Activated naive CD8-positive, alpha-beta T cell treated with anti-CD3 and anti-CD28 coated beads, Interleukin-2, amount 50 U/mL, for 24 hours (primary cell): ENCODE results near the gene COX8C.

Source experiments
- ATAC-seq: fragments of 150-1000 bp; cut with Tn5 transposase; one replicate; pipeline ENCODE4 v1.10.0; 2021
- DNase-seq: peaks from one replicate; pipeline ENCODE4 v3.0.0; 2021
- H3K27ac Mint-ChIP-seq: one replicate; pipeline ENCODE4 v1.8.0; 2021; ENCODE audit warnings: mild to moderate bottlenecking, mixed read lengths
- H3K27me3 Mint-ChIP-seq: one replicate; pipeline ENCODE4 v1.8.0; 2021; ENCODE audit warnings: mixed read lengths
- H3K36me3 Mint-ChIP-seq: one replicate; pipeline ENCODE4 v1.8.0; 2021; ENCODE audit warnings: low read depth, mixed read lengths
- H3K4me1 Mint-ChIP-seq: one replicate; pipeline ENCODE4 v1.8.0; 2021; ENCODE audit warnings: mixed read lengths
- H3K4me3 Mint-ChIP-seq: one replicate; pipeline ENCODE4 v1.8.0; 2021; ENCODE audit warnings: mild to moderate bottlenecking, moderate library complexity, mixed read lengths
- H3K9me3 Mint-ChIP-seq: one replicate; pipeline ENCODE4 v1.8.0; 2021; ENCODE audit warnings: mixed read lengths

The COX8C gene

DNA sequence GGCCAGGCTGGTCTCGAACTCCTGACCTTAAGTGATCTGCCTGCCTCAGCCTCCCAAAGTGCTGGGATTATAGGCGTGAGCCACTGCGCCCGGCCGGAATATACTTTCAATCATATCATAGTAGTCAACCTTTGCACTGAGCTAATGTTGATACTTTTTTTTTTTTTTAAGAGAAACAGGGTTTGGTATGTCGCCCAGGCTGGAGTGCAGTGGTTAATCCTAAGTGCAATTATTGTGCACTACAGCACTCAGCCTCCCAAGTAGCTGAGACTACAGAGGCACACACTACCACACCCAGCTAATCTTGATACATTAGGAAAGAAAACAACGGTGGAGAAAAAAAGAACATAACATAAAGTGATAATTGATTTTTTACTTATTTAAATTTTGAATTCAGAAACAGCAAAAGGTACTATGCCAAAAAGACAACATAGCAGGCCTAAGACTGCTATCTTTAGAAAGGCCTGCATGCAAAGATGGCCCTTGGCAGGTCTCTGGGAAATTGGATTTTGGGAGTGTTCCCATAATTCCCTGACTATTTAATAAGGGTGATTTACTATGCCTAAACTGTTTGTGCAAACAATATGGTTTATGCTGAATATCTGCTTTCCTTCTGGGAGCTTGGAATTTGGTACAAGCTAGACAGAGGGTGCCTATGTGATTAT, 29.6 kb upstream of the COX8C start:
- Mint-ChIP-seq H3K27ac (no peak overlapping the region), H3K9me3 (peaks cover 3% of the 10 kb centered on the region), H3K4me3 (no peak overlapping the region), H3K4me1 (peaks cover 27% of the 10 kb centered on the region), H3K27me3 (no peaks in the 10 kb centered on the region), H3K36me3 (peaks cover 7% of the 10 kb centered on the region)
- no peak for ATAC-seq
- DNase-seq, result no peak

DNA sequence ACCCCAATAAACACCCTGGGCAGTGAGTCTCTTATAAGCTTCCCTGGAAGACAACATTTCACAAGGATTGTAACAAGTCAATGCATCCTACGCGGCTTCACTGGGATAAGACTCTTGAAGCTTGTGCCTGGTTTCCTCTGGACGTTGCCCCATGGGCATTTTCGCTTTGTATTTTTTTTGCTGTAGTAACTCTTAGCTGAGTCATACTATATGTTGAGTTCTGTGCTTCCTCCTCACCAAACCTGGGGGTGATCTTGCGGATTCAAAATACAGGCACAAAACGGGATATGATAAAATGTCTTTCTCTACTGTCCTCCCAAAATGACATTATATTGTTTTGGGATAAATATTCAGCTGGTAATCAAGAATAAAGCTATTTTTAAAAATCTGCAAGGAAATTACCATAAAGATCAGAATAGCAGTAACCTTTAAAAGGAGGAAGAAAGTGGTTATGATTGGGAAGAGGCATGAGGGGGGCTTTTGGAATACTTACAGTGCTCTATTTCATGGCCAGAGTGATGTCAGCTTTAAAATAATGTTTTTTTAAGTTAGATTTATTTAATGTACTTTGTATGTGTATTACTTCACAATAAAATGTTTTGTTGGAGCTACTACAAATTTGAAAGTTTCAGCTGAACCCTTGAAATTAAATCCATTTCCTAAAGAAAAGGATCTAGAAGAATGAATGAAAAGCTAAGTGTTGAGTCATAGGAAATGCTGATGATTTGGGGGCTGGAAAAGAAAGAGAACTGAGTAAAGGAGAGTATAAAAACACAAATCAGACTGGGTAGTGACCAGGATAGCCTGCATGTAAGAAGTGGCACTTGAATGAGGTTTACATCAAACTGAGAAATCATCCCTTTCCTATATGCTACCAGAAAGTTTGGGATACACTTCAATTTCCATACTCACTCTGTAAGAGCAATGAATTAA, 28.8 kb upstream of the COX8C start:
- ATAC-seq, result no peak
- H3K9me3 Mint-ChIP-seq, result peaks cover 3% of the 10 kb centered on the region
- H3K4me1 Mint-ChIP-seq, result peaks cover 27% of the 10 kb centered on the region
- H3K27me3 Mint-ChIP-seq, result no peaks in the 10 kb centered on the region
- peaks cover 7% of the 10 kb centered on the region for H3K36me3 Mint-ChIP-seq
- H3K4me3 Mint-ChIP-seq, result no peak overlapping the region
- no peak for DNase-seq
- H3K27ac Mint-ChIP-seq, result no peak overlapping the region

DNA sequence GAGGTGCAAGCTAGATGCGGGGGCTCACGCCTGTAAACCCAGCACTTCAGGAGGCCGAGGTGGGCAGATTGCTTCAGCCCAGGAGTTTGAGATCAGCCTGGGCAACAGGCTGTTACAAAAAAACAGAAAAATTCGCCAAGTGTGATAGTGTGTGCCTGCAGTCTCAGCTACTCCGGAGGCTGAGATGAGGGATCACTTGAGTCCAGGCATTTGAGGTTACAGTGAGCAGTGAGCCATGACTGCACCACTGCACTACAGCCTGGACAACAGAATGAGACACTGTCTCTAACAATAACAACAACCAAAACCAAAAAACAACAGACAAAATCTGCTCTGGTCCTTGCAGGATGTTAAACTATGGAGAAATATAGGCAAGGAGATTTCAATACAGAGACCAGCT, 28.1 kb upstream of the COX8C start:
- Mint-ChIP-seq H3K4me1 (peaks cover 29% of the 10 kb centered on the region), H3K9me3 (peaks cover 3% of the 10 kb centered on the region), H3K4me3 (no peak overlapping the region), H3K36me3 (peaks cover 10% of the 10 kb centered on the region), H3K27me3 (no peaks in the 10 kb centered on the region), H3K27ac (no peak overlapping the region)
- ATAC-seq (no peak), DNase-seq (no peak)

DNA sequence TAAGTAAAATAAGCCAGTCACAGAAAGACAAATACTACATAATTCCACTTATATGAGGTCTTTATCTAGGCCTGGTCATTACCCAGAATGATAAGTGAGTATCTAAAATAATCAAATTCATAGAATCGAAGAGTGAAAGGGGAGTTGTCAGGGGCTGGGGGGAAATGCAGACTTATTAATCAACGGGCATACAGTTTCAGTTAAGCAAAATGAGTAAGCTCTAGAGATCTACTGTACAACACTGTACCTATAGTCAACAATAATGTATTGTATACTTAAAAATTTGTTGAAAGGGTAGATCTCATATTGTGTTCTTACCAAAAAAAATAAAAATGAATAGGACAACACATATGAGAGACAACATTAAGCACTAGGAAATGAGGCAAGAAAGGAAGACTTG, 27.5 kb upstream of the COX8C start:
- H3K27ac Mint-ChIP-seq, result no peak overlapping the region
- peaks cover 31% of the 10 kb centered on the region for H3K4me1 Mint-ChIP-seq
- no peak overlapping the region for H3K4me3 Mint-ChIP-seq

DNA sequence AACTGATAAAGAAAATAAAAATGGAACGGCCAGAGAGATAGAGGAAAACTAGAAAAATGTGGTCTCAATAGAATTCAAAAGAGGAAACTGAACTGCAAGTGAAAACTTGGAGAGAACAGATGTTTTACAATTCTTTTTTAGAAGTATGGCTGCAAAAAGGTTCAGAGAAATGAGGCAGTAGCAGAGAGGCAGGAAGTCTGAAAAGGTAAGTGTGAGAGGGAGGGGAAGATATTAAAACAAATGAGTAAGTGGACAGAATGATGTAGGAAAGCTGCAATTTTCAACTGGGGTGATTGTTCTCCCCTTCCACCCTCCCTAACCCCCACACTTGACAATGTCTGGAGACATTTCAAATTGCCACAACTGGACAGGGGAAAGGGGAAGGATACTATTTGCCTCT, 27.0 kb upstream of the COX8C start:
- DNase-seq, result no peak
- Mint-ChIP-seq H3K4me3 (no peak overlapping the region), H3K36me3 (peaks cover 16% of the 10 kb centered on the region), H3K27ac (no peak overlapping the region), H3K9me3 (peaks cover 3% of the 10 kb centered on the region), H3K27me3 (no peaks in the 10 kb centered on the region), H3K4me1 (peaks cover 35% of the 10 kb centered on the region)
- ATAC-seq, result no peak

More for the DNA sequence above, 27.5 kb upstream of the COX8C start:
- DNase-seq, result no peak
- H3K9me3 Mint-ChIP-seq, result peaks cover 3% of the 10 kb centered on the region
- peaks cover 12% of the 10 kb centered on the region for H3K36me3 Mint-ChIP-seq
- ATAC-seq, result no peak
- H3K27me3 Mint-ChIP-seq, result no peaks in the 10 kb centered on the region

DNA sequence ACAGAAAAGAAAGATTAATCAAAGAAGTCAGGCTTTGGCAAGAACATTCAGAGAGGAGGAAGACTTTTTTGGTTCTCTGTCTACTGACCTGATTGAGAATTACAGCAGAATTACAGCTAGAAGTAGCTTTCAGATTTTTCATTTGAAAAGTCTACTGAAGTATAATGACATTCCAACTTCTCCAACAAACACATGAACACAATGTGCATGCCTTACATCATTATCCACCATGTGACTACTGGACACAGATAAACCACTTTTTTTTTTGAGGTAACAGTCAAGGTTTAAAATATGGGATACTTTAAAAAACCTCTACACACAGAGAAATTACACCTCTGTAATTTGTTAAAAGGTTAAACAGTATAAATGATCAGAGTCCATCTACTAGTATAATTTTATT, 26.5 kb upstream of the COX8C start:
- Mint-ChIP-seq H3K4me1 (peaks cover 35% of the 10 kb centered on the region), H3K27ac (no peak overlapping the region), H3K27me3 (no peaks in the 10 kb centered on the region), H3K36me3 (peaks cover 16% of the 10 kb centered on the region), H3K9me3 (peaks cover 3% of the 10 kb centered on the region), H3K4me3 (no peak overlapping the region)
- DNase-seq (no peak), ATAC-seq (no peak)

DNA sequence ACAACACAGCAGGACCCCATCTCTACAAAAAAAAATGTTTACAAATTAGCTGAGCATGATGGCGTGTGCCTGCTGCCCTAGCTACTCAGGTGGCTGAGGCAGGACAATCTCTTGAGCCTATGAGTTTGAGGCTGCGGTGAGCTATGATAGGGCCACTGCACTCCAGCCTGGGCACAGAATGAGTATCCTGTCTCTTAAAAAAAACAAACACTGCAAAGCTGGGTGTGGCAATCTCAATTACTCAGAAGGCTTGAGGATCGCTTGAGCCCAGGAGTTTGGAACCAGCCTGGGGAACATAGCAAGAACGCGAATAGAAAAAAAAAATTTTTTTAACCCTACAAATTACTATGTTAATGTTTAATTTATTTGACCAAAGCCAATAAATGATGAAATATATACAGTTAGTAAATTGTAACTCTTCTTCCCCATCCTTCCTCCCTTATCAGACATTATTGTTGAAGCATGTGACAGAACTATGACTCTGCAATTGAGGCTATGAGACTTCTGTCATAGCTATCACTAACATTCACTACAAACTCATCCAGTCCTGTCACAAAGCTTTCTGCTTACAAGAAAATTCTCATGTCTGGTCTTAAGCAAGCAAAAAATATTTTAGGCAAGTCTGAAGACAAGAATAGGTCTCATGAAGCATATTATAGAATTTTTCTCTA, 23.9 kb upstream of the COX8C start:
- H3K36me3 Mint-ChIP-seq, result peaks cover 12% of the 10 kb centered on the region
- ATAC-seq (no peak), DNase-seq (no peak)
- H3K27ac Mint-ChIP-seq, result no peak overlapping the region
- H3K27me3 Mint-ChIP-seq, result no peaks in the 10 kb centered on the region
- peaks cover 39% of the 10 kb centered on the region for H3K4me1 Mint-ChIP-seq
- no peaks in the 10 kb centered on the region for H3K9me3 Mint-ChIP-seq
- no peak overlapping the region for H3K4me3 Mint-ChIP-seq

DNA sequence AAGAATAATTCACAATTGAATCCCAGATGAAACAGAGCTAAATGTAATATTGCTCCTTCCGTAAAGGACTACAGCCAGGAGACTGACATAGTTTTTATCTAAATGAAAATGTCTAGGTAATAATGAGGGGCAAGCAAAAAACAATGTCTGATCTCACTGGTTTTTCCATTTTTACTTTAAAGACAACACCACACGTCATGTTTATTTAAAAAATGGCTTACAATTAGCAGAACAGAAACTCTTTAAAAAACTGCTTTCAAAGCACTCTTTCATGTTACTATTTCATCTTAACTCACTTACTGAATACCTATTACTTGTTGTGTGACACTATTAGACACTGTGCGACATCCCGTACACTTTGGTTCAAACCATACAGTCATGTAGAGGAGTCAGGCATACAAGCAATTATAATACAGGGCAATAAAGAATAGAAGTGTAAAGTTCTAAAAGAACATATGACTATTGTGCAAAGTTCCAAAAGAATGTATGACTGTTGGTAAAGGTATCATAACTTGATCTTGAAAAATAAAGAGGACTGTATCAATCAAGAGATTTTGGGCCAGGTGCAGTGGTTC, 23.3 kb upstream of the COX8C start:
- no peak overlapping the region for H3K4me3 Mint-ChIP-seq
- H3K4me1 Mint-ChIP-seq, result peaks cover 36% of the 10 kb centered on the region
- H3K27ac Mint-ChIP-seq, result no peak overlapping the region
- ATAC-seq, result no peak
- no peaks in the 10 kb centered on the region for H3K9me3 Mint-ChIP-seq
- H3K36me3 Mint-ChIP-seq, result peaks cover 12% of the 10 kb centered on the region
- no peak for DNase-seq
- no peaks in the 10 kb centered on the region for H3K27me3 Mint-ChIP-seq

DNA sequence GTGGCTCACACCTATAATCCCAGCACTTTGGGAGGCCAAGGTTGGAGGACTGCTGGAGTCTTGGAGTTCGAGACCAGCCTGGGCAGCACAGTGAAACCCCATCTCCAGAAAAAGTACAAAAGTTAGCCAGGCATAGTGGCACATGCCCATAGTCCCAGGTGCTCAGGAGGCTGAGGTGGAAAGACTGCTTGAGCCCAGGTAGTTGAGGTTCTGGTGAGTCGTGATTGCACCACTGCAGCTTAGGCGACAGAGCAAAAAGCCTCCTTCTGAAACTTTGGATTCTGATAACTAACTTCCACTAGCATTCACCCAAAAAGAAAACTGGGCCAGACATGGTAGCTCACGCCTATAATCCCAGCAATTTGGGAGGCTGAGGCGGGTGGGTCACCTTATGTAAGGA, 20.8 kb upstream of the COX8C start:
- DNase-seq (no peak), ATAC-seq (no peak)
- Mint-ChIP-seq H3K4me1 (peaks cover 42% of the 10 kb centered on the region), H3K27ac (no peak overlapping the region), H3K36me3 (peaks cover 12% of the 10 kb centered on the region), H3K4me3 (no peak overlapping the region), H3K9me3 (no peaks in the 10 kb centered on the region), H3K27me3 (no peaks in the 10 kb centered on the region)

DNA sequence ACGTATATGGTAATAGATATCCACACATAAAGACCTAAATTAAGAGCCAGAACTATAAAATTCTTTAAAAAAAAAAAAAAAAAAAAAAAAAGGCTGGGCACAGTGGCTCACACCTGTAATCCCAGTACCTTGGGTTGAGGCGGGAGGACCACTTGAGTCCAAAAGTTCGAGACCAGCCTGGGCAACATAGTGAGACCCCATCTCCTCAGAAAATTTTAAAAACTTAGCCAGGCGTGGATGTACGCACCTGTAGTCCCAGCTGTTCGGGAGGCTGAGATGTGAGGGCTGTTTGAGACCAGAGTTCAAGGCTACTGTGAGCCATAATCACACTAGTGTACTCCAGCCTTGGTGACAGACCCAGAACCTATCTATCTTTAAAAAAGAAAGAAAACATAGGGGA, 18.4 kb upstream of the COX8C start:
- no peak overlapping the region for H3K27ac Mint-ChIP-seq

DNA sequence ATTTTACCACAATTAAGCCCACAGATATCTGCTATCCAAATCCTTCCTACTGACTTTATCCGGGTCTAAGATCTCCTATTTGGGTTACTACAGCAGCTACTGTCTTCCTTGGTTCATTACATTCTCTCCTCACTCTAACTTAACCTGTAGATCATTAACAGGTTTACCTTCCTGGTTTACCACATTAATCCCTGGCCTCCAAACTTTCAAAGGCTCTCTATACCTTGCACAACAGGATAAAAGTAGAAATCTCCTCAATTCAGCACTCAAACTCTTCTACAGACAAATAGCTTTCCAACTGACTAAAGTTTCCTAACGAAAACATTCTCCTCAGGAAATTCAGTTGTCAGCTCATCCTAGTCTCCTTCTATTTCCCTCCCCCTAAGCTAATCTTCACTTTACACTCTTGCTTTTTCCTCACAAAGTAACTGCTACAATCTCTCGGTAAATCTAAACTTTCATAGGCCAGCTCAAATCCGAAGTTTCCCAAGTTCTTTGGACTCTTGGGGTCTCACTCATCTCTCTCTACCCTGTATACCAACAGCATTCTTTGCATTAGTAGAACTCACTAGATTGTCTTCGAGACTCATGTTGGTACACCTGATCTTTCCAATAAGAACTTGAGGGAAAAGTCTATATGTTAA, 16.9 kb upstream of the COX8C start:
- Mint-ChIP-seq H3K4me3 (no peak overlapping the region), H3K9me3 (no peaks in the 10 kb centered on the region), H3K27ac (no peak overlapping the region), H3K4me1 (peaks cover 55% of the 10 kb centered on the region), H3K27me3 (no peaks in the 10 kb centered on the region), H3K36me3 (no peaks in the 10 kb centered on the region)
- DNase-seq, result no peak
- ATAC-seq, result no peak

More for the DNA sequence above, 18.4 kb upstream of the COX8C start:
- DNase-seq (no peak), ATAC-seq (no peak)
- Mint-ChIP-seq H3K9me3 (no peaks in the 10 kb centered on the region), H3K27me3 (no peaks in the 10 kb centered on the region), H3K4me1 (peaks cover 48% of the 10 kb centered on the region), H3K4me3 (no peak overlapping the region), H3K36me3 (peaks cover 6% of the 10 kb centered on the region)

DNA sequence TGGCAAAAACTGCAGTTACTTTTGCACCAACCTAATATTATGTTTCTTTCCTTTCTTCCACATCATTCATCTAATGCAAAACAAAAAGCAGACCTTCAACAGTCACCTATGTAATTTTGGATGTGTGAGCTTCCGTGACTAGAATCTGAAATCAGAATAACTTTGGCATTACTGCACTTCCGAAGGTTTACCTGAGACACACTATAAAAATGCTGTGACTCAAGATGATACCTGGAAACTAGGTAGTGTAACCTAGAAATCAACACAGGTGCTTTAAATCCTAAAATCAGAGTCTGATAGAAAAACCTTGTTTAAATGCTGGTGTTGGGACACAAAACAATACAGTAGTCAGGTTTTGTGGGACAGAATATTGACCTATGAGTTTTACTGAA, 16.4 kb upstream of the COX8C start:
- Mint-ChIP-seq H3K4me1 (peaks cover 56% of the 10 kb centered on the region), H3K4me3 (peak overlapping the region; percentile 89), H3K36me3 (no peaks in the 10 kb centered on the region), H3K27ac (peak overlapping the region; percentile 14), H3K27me3 (no peaks in the 10 kb centered on the region), H3K9me3 (no peaks in the 10 kb centered on the region)
- DNase-seq, result no peak
- no peak for ATAC-seq

DNA sequence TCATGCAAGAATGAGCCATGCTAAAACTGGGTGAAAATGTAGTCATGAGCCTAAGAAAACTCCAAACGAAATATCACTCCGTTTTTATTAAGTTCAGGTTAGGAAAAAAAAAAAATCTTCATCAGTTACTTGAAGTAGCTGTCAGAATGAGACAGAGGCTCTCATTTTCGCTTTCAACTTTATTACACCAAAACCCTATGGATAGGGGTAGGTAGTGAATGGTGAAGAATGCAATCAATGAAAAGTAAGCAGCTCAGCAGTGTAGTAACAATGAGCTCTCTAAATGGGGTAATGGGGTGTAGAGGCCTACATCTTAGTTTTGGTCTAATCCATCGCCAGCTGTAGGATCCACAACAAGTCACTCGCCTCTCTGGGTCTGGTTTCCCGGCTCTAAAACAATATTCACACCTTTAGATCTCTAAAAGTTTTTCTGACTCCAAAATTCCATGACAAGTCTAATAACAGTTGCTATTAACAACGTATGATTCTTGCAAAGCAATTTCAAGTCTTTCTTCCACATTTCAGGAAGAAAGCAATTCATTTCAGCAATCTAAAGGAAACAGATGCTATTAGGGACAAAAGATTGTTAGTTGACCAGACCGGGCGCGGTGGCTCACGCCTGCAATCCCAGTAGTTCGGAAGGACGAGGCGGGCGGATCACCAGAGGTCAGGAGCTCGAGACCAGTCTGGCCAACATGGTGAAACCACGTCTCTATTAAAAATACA, 15.8 kb upstream of the COX8C start:
- Mint-ChIP-seq H3K36me3 (peaks cover 2% of the 10 kb centered on the region), H3K4me1 (peaks cover 56% of the 10 kb centered on the region), H3K4me3 (peak overlapping the region; percentile 89), H3K27ac (peak overlapping the region; percentile 25), H3K9me3 (no peaks in the 10 kb centered on the region), H3K27me3 (no peaks in the 10 kb centered on the region)
- DNase-seq, result no peak
- ATAC-seq, result no peak
